AG09309 (cell line): Measurements from ENCODE around the gene TCF23.

Experiments used
- DNase-seq: peaks from one replicate; pipeline ENCODE4 v3.0.0-alpha.2; 2010; ENCODE audit warnings: low read depth
- H3K4me3 ChIP-seq: 2 replicates; pipeline ENCODE4 v1.5.1; 2011; ENCODE audit warnings: mild to moderate bottlenecking, low read depth, low read length, moderate library complexity; ENCODE audit not compliant: control insufficient read depth
- CTCF ChIP-seq: IDR thresholded peaks from 2 replicates; pipeline ENCODE4 v1.5.1; 2011; ENCODE audit warnings: mild to moderate bottlenecking, low read depth, low read length, inconsistent platforms; ENCODE audit not compliant: insufficient read depth, control insufficient read depth; ENCODE audit errors: missing control alignments

The TCF23 gene

GRCh38 chr2:27122791-27123190 is 26.0 kb upstream of the TCF23 start:
- DNase-seq: no peak
- H3K4me3 ChIP-seq: no peak overlapping the region

GRCh38 chr2:27123302-27124150 is 25.3 kb upstream of the TCF23 start, which contains the start of gene ABHD1:
Gene ABHD1 (plus strand): TSS chr2:27123815. CDS start chr2:27123949, 134 bp downstream.
- DNase-seq: no peak
- peak within 1 kb of the TSS; percentile 55 for H3K4me3 ChIP-seq
- TF ChIP-seq CTCF: no peak

More at GRCh38 chr2:27122791-27123190, 26.0 kb upstream of the TCF23 start:
- TF ChIP-seq CTCF: no peak

- no peak for DNase-seq
- no peak overlapping the region for H3K4me3 ChIP-seq
- no peak for TF ChIP-seq CTCF
These were observed 23.7 kb upstream of the TCF23 start for GRCh38 chr2:27125104-27125503.

GRCh38 chr2:27126252-27126710 is 22.5 kb upstream of the TCF23 start:
- H3K4me3 ChIP-seq: no peak overlapping the region
- no peak for DNase-seq
- TF ChIP-seq CTCF: no peak

- H3K4me3 ChIP-seq: no peak overlapping the region
- TF ChIP-seq CTCF: no peak
- DNase-seq: no peak
These were observed 20.7 kb upstream of the TCF23 start for GRCh38 chr2:27127883-27128667.

- no peak for DNase-seq
- no peak overlapping the region for H3K4me3 ChIP-seq
- TF ChIP-seq CTCF: no peak
These were observed 19.9 kb upstream of the TCF23 start for GRCh38 chr2:27128668-27129571.
